Gastroesophageal sphincter (tissue), 4 donors: ENCODE measurements around the gene NELL1. TPM values are rescaled to one million over a fixed set of nuclear protein-coding genes. Genes with fewer than 3 reads are reported as not detected.

ENCODE experiments used
- ATAC-seq: fragments of 150-250 bp; one replicate; pipeline ENCODE4 v1.9.1; 2016; ENCODE audit warnings: mild to moderate bottlenecking, moderate library complexity
- H3K27ac ChIP-seq, 4 donors: fragments of 200-600 bp; sonication (generic) in 3 of 4; 1 replicate in 3 of 4; 2 replicates in 1 of 4; pipeline ENCODE4 v1.5.1; 2016 to 2019
- H3K27me3 ChIP-seq: fragments of 200-600 bp; sonication (generic); one replicate; pipeline ENCODE4 v1.5.1; 2019
- H3K36me3 ChIP-seq, 2 donors: fragments of 200-600 bp; sonication (generic); one replicate each; pipeline ENCODE4 v1.5.1; 2019; ENCODE audit warnings: control low read depth in 1 of 2
- H3K4me1 ChIP-seq, 3 donors: fragments of 200-600 bp; sonication (generic); 1 replicate in 2 of 3; 2 replicates in 1 of 3; pipeline ENCODE4 v1.5.1; 2016 to 2019; ENCODE audit warnings: control low read depth in 2 of 3
- H3K4me3 ChIP-seq, 2 donors: fragments of 200-600 bp; sonication (generic); one replicate each; pipeline ENCODE4 v1.5.1; 2019; ENCODE audit warnings: mild to moderate bottlenecking in 1 of 2, moderate library complexity in 1 of 2
- H3K9me3 ChIP-seq, 3 donors: fragments of 200-600 bp; sonication (generic); one replicate each; pipeline ENCODE4 v1.5.1; 2017 to 2019; ENCODE audit warnings: control low read depth in 2 of 3
- EP300 ChIP-seq: sonication (generic); formaldehyde crosslinking; IDR thresholded peaks from one replicate; pipeline ENCODE4 v1.6.1; 2017; ENCODE audit warnings: antibody characterized with exemption, mild to moderate bottlenecking
- POLR2A ChIP-seq, 2 donors: fragments of 450-650 bp; IDR thresholded peaks; one replicate each; pipeline ENCODE4 v1.6.1; 2017; ENCODE audit warnings: antibody characterized with exemption in 2 of 2, mild to moderate bottlenecking in 2 of 2, moderate library complexity in 1 of 2
- POLR2AphosphoS5 ChIP-seq: sonication (generic); formaldehyde crosslinking; IDR thresholded peaks from one replicate; pipeline ENCODE4 v1.6.1; 2017; ENCODE audit warnings: antibody characterized with exemption
- whole genome bisulfite sequencing, 2 donors: methylation state at CpG; one replicate each; pipeline ENCODE4 v1.1.5; 2018; ENCODE audit warnings: low coverage in 1 of 2; 5-methylcytosine and 5-hydroxymethylcytosine counted together
- total RNA-seq, 4 donors: library from RNA; depleted of rRNA; stranded (reverse); fragments of >200 nt; gene quantifications; one replicate each; pipeline ENCODE4 v1.1.0, GENCODE V29; 2016
- TF ChIP-seq, protein P1 (sequence below), 4 experiments: fragments of 200-600 bp in 2 of 4; fragments of 450-650 bp in 2 of 4; sonication (generic) in 1 of 4; IDR thresholded peaks; one replicate each; pipeline ENCODE4 v1.5.1; 2017 to 2019; ENCODE audit warnings: antibody characterized with exemption in 4 of 4, mild to moderate bottlenecking in 2 of 4, moderate library complexity in 2 of 4

The NELL1 gene
- total RNA-seq, 4 donors from 2014 or later: 0.27 to 3.0 (median 1.5) TPM

DNA sequence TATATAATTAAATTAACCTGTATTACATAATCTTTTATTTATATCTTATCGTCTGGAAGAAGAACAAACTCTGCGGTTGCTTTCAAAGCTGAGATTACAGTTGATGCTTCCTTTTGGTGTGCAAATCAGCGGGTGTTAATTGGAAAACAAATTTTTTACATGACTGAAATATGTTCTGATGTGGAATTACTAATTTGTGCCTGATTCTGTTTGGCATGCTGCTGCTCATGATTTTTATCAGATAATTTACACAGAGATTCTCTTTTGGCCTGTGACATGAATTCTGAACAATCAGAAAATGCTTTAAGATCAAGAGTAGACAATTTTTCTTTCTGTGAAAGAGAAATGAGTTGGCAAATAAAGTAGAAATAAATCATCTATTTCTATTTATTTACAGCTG is 510.8 kb downstream of the NELL1 start:
- Histone ChIP-seq H3K27ac (no peak overlapping the region), H3K9me3 (no peaks in the 10 kb centered on the region), H3K4me1 (no peaks in the 10 kb centered on the region), H3K36me3 (no peaks in the 10 kb centered on the region), H3K4me3 (no peak overlapping the region), H3K27me3 (no peaks in the 10 kb centered on the region)
- WGBS, 2 donors: 46 to 49% methylated on average over 3 of the region's 3 CpGs
- ATAC-seq: no peak
- no peak for TF ChIP-seq POLR2AphosphoS5

DNA sequence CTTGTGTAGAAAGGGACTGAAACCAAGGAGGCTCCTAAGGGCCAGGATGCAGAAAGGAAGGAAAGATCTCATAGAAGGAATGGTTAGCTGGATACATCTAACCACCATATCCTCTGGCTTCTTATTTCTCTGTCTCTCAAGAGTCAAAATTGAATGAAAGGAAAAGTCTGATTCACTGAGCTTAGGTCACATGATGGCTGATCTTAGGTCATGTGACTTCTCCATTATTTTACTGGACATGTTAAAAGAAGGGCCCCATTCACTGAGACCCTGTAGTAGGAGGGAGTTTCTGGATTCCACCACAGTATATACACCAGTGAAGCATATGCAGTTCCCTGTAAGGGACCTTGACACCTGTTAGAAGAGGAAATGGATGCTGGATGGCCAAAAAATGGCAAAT is 516.6 kb downstream of the NELL1 start:
- Histone ChIP-seq H3K4me3 (no peak overlapping the region), H3K27ac (no peak overlapping the region), H3K4me1 (no peaks in the 10 kb centered on the region), H3K36me3 (no peaks in the 10 kb centered on the region), H3K9me3 (no peaks in the 10 kb centered on the region), H3K27me3 (no peaks in the 10 kb centered on the region)
- ATAC-seq: no peak
- TF ChIP-seq POLR2AphosphoS5: no peak
- TF ChIP-seq EP300: no peak
- TF ChIP-seq, protein P1, sequence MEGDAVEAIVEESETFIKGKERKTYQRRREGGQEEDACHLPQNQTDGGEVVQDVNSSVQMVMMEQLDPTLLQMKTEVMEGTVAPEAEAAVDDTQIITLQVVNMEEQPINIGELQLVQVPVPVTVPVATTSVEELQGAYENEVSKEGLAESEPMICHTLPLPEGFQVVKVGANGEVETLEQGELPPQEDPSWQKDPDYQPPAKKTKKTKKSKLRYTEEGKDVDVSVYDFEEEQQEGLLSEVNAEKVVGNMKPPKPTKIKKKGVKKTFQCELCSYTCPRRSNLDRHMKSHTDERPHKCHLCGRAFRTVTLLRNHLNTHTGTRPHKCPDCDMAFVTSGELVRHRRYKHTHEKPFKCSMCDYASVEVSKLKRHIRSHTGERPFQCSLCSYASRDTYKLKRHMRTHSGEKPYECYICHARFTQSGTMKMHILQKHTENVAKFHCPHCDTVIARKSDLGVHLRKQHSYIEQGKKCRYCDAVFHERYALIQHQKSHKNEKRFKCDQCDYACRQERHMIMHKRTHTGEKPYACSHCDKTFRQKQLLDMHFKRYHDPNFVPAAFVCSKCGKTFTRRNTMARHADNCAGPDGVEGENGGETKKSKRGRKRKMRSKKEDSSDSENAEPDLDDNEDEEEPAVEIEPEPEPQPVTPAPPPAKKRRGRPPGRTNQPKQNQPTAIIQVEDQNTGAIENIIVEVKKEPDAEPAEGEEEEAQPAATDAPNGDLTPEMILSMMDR (IDR thresholded peaks at IDR 0.05): no peak
- no peak for TF ChIP-seq POLR2A (IDR thresholded peaks at IDR 0.05)

DNA sequence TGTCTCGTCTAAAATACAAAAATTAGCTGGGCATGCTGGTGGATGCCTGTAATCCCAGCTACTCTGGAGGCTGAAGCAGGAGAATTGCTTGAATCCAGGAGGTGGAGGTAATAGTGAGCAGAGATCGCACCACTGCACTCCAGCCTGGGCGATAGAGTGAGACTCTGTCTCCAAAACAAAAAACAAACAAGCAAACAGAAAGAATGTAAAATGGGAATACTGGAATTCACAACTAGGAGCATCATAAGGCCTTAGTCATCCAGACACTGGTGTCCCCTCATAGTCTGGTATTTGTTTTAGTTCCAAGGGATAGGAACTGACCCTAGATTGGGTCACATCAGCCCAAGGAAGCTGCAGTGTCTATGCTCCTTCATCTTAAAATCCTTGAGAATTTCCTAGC is 520.8 kb downstream of the NELL1 start:
- Histone ChIP-seq H3K27me3 (no peaks in the 10 kb centered on the region), H3K4me3 (no peak overlapping the region), H3K27ac (no peak overlapping the region), H3K4me1 (no peaks in the 10 kb centered on the region), H3K9me3 (no peaks in the 10 kb centered on the region), H3K36me3 (no peaks in the 10 kb centered on the region)
- WGBS, 2 donors: 90 to 92% methylated on average over 2 to 3 of the region's 3 CpGs
- ATAC-seq: no peak
- TF ChIP-seq POLR2A (IDR thresholded peaks at IDR 0.05) (no peak), EP300 (no peak)
- TF ChIP-seq, protein P1 (IDR thresholded peaks at IDR 0.05): no peak

DNA sequence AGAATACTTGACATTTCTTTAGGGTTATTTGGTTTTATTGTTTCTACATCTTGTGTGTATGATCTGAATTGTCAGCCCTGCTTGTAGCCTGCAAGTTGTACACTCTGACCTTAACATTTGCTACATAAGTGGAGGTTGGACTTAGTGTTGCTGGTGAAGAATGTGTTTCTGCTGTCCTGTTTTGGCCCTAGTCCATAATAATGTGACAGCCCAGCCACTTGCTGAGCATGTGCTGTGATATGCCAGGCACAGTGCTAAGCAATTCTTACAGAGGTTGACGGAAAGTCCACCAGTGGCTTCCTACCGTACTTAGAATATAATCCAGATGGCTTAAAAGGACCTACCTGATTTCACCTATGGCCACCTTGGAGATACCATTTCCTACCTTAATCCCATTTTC is 526.6 kb downstream of the NELL1 start:
- ATAC-seq: no peak
- Histone ChIP-seq H3K36me3 (no peaks in the 10 kb centered on the region), H3K27ac (no peak overlapping the region), H3K4me1 (no peaks in the 10 kb centered on the region), H3K4me3 (no peak overlapping the region), H3K9me3 (peaks cover 0 to 6% (median 0%) of the 10 kb centered on the region in 3 donors), H3K27me3 (no peaks in the 10 kb centered on the region)
- TF ChIP-seq POLR2AphosphoS5 (no peak), EP300 (no peak), POLR2A (IDR thresholded peaks at IDR 0.05) (no peak)
- TF ChIP-seq, protein P1 (IDR thresholded peaks at IDR 0.05): no peak
- WGBS, 2 donors: 36 to 58% methylated on average over 2 of the region's 2 CpGs

DNA sequence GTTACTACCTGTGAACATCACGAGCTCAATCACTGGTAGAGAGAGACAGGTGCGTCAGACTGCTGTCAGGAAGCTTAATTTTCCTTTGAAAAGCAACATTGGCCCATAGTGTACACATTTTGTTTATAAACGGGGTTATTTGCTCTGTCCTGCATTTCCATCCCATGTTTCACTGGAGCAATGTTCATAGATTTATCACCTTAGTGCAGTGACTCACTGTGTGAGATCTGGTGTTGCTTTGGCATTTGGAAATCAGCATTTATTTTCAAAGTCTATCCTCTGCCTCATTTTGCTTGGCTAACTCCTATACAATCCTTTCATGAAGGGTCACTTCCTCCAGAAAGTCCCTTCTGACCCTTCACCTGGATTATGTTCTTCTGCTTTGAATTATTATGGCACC is 529.1 kb downstream of the NELL1 start:
- Histone ChIP-seq H3K9me3 (peaks cover 0 to 18% (median 0%) of the 10 kb centered on the region in 3 donors), H3K27me3 (no peaks in the 10 kb centered on the region), H3K4me3 (no peak overlapping the region), H3K27ac (no peak overlapping the region), H3K36me3 (no peaks in the 10 kb centered on the region), H3K4me1 (no peaks in the 10 kb centered on the region)
- no peak for ATAC-seq
- no peak for TF ChIP-seq POLR2AphosphoS5
- TF ChIP-seq, protein P1 (IDR thresholded peaks at IDR 0.05): no peak
- TF ChIP-seq EP300: no peak
- TF ChIP-seq POLR2A (IDR thresholded peaks at IDR 0.05): no peak
- WGBS, 2 donors: 80 to 83% methylated on average over 3 of the region's 3 CpGs

DNA sequence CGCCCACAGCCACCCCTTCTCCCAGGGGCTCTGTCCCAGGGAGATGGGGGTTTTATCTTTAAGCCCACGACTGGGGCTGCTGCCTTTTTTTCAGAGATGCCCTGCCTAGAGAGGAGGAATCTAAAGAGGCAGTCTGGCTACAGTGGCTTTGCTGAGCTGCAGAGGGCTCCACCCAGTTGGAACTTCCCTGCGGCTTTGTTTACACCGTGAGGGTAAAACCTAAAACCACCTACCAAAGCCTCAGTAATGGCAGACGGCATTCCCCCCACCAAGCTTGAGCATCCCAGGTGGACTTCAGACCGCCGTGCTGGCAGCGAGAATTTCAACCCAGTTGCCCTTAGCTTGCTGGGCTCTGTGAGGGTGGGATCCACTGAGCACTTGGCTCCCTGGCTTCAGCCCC is 535.8 kb downstream of the NELL1 start:
- no peak overlapping the region for H3K27ac ChIP-seq
- H3K4me3 ChIP-seq: no peak overlapping the region
- no peaks in the 10 kb centered on the region for H3K36me3 ChIP-seq
- H3K27me3 ChIP-seq: no peaks in the 10 kb centered on the region
- peaks cover 0 to 18% (median 0%) of the 10 kb centered on the region in 3 donors for H3K9me3 ChIP-seq
- TF ChIP-seq EP300: no peak
- no peak for TF ChIP-seq POLR2AphosphoS5
- no peak for TF ChIP-seq POLR2A (IDR thresholded peaks at IDR 0.05)
- TF ChIP-seq, protein P1 (IDR thresholded peaks at IDR 0.05): no peak
- no peaks in the 10 kb centered on the region for H3K4me1 ChIP-seq
- ATAC-seq: no peak
- WGBS, 2 donors: 100% methylated on average over 1 of the region's 8 CpGs; no CpG with 5 or more reads in 1 of the 2 donors
